Activated T-cell treated with anti-CD3 and anti-CD28 coated beads, Interleukin-2, amount 50 U/mL, for 48 hours (primary cell): ENCODE results near the gene C4BPB.

ENCODE experiments used
- DNase-seq, 2 experiments: peaks; one replicate each; pipeline ENCODE4 v3.0.0-alpha.2; 2020

The C4BPB gene

DNA sequence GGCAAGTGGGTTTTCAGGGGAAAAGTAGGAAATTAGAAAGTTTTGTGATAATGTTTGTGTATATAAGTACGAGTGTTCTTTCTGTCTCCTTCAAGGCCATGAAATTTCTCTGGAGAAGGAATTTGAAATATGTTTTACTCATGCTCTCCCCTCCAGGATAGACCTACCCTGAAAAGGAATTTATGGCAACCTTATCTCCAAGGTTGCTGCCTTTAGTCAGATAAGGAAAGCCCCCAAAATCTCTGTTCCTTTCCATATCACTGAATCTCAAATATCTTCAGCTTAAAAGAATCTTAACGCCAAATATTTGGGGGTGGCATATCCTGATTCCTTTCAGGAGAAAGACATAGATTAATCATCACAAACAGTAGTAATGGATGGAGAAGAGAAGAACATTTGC is 499 bp upstream of the C4BPB start:
- no peak for DNase-seq

DNA sequence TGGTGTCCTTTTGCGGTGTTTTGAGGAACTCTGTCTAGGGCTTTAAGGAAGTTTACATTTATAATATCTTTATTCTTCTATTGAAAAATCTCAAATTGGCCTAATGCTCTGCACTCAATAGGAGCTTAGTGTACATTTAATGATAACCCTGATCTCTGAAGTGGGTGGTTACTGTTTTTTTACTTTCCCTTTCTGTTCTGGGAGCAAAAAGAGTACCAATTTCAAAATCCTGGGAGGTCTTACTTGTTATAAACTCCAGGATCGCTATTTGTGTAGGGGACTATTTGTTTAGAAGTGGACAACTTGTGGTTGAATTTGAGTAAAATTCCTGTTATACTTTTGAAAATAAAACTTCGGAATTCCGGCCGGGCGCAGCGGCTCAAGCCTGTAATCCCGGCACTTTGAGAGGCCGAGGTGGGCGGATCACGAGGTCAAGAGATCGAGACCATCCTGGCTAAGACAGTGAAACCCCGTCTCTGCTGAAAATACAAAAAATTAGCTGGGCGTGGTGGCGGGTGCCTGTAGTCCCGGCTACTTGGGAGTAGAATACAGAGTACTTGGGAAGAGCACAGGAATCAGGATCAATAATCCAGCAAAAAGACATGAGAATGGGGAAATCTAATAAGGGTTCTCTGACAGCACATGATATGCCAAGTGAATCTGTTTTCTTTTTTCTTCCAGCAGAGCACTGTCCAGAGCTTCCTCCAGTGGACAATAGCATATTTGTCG is 1.1 kb downstream of the C4BPB start:
- no peak for DNase-seq

DNA sequence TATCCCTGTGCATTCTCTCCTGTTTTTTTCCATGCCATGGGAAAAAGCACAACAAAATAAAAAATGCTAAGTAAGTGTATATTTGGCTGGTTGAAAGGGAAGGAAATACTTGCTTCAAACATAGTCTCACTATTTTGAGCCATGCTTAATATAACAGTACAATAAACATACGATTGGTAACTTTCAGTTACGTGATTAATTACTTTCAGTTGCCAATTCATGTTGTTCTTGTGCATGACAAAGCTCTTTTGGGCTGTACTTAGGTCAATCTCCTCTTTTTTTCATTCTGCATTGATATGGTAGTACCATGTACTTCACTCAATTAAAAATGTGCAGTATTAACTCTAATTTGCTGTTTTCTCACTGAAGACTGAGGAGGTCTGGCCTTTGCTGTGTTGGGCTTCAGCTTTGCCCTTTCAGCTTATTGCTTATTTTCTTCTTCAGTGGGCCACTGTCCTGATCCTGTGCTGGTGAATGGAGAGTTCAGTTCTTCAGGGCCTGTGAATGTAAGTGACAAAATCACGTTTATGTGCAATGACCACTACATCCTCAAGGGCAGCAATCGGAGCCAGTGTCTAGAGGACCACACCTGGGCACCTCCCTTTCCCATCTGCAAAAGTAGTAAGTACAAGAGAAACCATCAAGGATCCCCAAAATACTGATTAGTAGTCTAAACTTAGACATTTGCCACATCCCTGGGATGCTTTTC is 2.7 kb downstream of the C4BPB start:
- no peak for DNase-seq

DNA sequence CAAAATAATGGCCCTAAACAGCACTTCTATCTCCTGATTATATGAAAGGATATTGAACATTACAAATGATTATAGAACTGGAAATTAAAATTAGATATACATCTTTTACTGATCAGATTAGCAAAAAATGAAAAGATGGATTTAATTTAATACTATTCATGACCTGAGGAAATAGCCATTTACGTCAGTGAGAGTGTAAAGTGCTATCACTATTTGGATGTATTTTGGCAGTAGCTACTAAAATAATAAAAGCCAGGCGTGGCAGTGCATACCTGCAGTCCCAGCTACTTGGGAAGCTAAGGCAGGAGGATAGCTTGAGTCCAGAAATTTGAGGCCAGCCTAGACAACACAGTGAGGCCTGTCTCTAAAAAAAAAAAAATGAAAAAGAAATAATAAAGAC is 5.3 kb downstream of the C4BPB start:
- no peak for DNase-seq

DNA sequence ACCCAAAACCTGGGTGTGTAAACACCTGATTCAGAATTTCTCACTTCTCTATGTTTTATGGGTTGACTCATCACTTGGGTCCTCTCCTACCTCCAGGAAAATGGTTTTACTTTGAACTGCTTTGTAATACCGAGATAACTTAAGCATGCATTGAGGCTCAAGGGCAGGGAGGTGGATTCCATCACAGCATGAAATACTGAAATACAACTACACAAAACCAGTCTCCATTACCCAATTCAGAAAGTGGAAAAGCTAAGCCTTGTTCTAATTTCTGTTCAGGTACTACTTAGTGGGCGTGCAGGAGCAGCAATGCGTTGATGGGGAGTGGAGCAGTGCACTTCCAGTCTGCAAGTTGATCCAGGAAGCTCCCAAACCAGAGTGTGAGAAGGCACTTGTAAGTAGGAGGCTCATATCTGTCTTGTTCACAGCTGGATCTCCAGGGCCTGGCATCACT is 9.2 kb downstream of the C4BPB start:
- DNase-seq = peak; percentile 54 to 65

DNA sequence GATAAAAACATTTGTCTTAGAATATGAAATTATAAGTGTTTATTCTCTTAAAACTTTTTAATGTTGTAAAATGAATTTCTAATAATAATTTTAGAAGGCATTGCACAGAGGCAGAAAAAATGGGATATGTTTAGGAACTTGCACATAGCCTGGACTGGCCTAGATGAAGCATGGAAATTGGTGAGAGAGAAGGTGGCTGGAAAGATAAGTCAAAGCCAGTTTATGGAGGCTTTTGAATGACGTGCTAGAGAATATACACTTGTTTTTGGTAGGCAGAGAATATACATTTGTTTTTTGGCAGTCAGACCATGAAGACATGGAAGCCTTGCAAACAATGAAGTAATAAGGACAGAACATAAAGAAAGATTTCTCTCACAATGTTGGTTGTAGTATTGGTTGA is 13.1 kb downstream of the C4BPB start:
- no peak for DNase-seq

DNA sequence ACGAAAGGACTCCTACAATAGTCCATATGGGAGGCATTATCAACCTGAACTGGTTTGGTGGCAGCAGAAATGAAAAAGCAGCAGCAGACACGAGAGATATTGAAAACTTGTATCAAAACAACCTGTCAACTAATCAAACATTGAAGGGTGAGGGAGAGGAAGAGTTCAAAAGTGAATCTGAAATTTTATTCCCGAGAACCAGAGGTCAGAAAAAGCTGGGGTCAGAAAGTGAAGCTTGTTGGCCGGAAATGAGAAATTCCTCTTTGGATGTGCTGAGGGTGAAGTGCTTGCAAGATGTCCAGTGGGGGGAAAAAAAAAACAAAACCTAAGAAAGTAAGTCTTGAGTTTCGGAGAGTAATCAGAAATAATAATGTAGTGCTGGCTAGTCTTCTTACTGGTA is 13.5 kb downstream of the C4BPB start:
- no peak for DNase-seq

DNA sequence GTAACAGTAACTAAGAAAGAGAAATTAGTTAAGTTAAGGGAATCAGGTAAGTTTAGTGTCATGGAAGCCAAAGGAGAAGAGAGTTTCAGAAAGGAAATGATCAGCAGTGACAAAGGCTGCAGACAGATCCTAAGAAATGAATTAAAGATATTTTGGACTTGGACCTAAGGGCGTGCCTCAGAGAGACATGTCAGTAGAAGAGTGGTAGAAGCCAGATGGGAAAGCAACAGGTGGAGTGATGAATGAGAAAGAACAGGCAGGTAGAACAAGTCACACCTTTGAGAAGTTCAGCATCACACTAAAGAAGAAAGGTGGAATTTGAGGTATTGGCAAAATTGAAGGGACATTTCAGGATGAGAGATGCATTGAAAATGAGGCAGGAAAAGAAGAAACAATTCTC is 14.0 kb downstream of the C4BPB start:
- no peak for DNase-seq

DNA sequence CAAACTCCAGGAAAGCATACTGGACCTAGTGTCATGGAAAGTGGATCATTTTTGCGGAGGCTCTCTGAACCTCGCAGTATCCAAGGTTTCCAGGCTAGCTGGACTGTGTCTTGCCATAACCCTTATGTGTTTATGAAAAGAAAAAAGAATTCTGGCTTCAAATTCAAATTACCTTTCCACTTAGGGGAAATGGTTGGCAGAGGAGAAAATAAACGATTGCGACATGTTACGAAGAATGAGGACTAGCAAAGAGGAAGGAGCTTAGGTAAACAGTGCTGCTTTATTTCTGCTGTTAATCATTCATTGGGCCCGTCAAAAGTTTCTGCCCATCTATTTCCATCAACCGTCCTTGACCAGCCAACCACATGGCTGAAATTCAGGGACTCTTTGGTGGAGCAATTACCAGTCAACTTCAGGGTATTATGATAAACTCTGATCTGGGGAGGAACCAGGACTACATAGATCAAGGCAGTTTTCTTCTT is 15.3 kb downstream of the C4BPB start, which contains the start of gene C4BPA:
Gene C4BPA, plus strand, starts transcription at position 342 of the 482 bp plus-strand sequence. CDS start 8,793 bp downstream, outside the sequence.
- DNase-seq = no peak

DNA sequence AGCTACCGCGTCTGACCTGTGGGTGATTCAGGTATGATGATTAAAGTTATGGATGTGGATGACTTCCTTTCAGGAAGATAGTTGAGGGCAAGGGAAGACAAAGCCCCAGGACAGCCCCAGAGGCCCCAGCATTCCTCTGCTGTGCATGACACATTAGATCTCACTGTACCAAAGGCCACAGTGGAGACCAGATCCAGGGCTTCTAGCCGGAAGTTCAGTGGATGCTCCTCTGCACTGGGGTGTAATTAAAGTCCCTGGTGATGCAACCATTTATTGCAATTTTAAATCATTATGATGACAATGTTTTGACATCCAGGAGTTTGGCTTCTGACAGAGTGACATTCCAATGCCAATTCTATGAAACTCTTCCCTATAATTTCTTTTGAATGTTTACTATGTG is 20.3 kb downstream of the C4BPB start:
- DNase-seq = no peak

DNA sequence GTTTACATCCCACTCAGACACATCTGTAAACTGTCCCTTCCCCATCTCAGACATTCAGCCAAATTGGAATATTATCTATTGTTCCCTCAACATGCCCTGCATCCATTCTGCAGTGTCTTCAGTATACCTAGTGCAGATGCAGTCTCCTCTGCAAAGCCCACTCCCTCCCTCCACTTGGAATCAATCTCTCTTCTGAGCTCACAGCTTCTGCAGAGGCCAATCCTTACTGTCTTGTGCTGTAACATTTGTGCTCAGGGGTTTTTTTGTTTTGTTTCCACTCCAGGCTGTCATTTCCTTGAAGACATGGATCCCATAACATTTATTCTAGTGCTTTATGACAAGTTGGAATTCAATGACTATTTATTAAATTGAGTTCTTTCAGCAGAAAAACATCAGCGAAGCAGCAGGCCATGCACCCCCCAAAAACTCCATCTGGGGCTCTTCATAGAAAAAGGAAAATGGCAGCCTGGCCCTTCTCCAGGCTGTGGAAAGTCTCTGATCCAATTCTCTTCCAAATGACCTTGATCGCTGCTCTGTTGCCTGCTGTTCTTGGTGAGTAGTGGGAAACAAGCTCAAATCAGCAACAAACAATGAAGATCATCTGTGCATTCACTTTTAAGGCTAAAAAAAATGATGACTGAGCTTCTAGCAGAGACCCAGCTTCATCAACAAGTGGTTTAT is 24.1 kb downstream of the C4BPB start:
- no peak for DNase-seq

DNA sequence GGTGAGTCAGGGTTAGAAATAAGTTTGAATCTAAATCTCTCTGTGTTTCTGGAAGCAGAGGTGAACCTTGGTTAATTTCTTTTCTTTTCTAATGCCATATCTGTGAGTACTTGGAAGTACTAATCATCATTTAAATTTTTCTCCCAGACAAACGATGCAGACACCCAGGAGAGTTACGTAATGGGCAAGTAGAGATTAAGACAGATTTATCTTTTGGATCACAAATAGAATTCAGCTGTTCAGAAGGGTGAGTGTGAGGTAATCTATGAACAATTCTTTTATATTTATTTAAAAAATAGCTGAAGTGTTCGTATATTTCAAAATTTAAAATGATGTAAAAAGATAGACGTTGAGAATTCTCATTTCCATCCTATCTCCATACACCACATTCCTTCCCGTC is 26.6 kb downstream of the C4BPB start:
- DNase-seq = no peak

DNA sequence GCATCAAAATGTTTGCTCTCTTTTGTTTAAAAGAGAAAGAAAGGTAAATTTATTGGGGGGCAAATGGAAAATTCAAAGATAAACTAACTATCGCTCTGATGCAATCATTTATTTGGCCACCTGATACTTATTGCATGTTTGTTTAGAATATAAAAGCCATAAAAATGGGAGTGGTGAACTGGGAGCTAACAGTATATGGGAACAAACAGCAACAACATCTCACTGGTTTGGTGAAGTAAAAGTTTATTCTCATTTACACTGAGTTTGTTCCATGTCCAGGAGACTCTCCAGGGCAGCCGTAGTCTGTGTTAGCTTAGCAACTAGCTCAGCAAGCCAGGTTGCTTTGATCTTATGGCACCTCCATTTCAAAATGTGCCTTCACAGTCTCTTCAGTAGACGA is 35.7 kb downstream of the C4BPB start:
- DNase-seq = no peak

DNA sequence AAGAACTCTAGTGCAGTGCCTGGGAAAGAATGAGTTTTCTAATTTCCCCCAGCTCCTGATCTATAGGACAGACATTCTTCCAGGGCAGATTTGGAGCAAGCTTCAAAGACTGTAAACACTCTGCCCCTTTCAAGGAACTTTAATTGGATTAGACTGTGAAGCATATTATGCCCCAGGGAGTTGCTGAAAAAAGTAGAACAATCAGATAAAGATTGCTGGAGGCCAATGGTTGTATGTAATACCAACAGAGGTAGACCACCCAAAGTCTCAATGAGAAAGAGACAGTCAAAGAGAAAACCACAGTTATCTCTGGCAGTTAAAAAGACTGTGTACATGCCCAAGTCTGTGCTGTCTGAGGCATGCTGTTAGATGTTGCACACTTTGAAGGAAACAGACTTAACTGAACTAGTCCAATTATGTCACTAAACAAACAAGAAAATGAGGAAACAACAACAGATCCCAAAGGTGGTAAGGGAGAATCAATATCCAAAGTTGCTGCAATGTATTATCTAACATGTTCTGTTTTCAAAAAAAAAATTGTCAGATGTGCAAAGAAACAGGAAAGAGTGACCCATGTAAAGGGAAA is 39.8 kb downstream of the C4BPB start:
- DNase-seq = no peak

DNA sequence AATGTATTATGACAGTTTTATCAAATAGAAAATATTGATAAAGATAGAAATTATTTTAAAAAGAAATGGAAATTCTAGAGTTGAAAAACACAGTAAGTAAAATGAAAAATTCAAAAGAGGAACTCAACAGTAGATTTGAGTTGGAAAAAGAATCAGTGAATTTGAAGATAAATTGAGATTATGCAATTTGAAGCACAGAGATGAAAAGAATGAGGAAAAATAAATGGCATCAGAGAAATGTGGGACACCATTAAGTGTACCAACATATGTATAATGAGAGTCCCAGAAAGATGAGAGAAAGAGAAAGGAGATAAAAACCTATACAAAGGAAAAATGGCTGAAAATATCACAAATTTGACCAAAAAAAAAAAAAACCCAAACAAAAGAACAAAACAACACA is 40.4 kb downstream of the C4BPB start:
- no peak for DNase-seq

DNA sequence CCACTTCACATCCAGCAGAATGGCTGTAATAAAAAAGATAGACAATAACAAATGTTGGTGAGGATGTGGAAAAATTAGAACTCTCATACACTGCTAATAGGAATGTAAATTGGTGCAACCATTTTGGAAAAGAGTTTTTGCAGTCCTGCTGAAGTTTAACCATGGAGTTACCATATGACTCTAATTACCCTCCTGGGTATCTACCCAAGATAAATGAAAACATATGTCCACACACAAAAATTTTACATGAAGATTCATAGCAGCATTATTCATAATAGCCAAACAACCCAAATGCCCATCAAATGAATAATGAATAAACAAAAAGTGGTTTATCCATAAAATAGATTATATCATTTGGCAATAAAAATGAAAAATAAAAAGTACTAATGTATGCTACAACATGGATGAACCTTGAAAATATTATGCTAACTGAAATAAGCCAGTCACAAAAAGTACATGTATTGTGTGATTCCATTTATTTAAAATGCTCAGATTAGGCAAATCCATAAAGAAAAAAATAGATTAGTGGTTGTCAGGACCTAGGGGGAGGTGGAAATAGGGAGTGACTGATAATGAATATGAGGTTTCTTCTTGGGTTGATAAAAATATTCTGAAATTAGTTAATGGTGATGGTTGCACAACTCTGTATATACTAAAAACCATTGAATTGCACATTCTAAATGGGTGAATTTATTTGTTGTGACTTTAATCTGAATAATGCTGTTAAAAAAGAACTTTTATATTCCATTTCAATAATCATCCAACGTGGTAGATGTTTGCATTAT is 41.8 kb downstream of the C4BPB start:
- no peak for DNase-seq

DNA sequence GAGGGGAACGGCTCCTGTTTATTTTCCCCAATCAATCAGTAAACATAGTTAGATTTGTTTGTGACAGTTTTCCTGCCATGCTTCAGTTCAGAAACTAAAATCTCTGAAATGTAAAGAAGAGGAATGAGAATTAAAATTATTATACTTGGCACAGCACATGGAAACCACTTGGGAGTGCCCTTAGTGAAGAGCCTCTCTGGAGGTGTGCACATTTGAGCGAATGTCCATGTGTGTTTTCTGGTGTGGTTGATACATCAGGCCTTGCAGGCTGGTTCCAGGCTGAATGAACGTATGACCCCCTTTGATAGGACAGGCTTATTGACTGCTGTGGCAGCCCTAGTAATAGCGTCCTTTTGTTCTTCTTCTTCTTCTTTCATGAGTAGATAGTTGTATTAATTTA is 42.5 kb downstream of the C4BPB start:
- no peak for DNase-seq

DNA sequence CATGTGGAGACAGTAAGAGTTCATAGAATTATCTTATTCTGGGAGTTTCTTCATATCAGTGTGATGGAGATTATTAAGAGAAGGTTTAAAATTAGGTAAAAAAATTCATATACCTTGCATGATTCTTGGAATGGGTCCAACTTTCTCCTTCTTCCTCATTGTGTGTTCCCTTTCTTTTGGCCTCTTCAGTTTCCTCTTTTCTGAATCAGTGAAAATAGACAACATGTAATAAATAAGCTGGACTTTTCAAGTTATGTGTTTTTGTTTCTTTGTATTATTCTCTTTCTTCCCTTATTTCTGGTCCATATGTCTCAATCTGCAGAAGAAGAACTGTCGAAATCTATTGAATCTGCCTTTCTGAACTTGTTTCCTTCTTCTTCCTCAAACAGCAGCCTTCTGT is 45.9 kb downstream of the C4BPB start:
- DNase-seq = no peak

DNA sequence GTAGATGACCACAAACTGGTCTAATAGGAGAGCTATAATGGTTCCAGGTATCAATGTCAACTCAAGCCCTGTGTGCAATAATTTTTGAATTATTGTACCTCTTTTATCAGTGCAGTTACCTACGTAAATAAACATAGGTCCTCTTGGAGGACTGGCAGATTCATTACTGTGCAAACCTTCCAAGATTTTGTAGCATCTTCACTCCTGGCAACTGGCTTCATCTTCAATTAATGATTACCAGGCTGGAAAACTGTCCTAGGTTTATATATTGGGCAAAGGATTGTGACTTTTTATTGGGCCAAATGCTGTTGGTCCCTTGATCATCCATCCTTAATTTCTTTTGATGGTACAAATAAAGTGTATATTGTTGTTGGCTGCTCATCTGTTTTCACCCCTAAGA is 51.0 kb downstream of the C4BPB start:
- DNase-seq = no peak

DNA sequence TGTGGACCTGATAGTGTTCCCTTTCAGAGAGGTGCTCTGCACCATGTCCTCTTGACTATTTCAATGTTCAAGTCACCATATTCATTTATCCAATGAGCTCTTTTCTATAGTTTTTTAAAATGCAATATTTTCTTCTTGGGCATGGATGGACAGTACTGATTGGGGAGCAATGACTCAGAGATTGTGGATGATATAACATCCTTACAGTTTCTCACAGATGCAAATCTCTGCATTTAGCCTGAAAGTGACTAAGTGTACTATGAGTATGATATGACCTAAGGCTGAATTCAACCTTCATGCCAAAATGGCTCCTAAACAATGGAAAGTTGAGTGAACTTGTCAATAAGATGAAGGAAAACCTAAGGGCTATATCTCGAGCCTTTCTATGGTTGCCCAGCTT is 51.9 kb downstream of the C4BPB start:
- DNase-seq = no peak

DNA sequence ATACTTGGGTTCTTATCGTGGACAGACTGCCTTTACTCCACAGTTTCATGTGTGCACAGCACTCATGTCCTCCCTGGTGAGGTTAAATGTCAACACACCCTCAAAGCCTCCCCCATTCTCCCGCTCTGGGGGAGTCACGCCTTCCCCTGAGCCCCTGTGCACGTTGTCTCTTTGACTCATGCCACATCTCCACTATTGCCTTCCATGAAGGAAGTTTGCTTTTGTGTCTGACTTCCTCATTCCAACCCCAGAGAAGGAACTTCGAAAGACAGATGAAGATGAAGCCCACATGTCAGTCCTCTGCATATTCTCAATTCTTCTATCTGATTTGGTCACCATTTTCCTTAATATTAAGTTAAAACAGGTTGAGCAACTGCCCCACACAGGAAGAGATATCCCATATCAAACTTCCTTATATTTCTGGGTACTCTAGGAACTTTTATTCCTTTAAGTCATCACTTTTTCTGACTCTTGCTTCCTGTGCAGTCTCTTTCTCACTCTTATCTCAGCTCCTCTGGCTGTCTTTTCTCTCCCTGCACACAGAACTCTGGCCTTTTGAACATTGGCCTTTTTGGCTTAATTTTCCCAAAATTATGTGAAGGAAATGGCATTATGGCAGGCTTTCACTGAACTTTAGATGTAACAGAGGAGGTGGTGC is 56.9 kb downstream of the C4BPB start:
- no peak for DNase-seq
